Hepatocyte (in vitro differentiated cells): Measurements from ENCODE around the gene TTC28. TPM values are rescaled to one million over a fixed set of nuclear protein-coding genes. Genes with fewer than 3 reads are reported as not detected.

Source experiments
- DNase-seq: peaks from one replicate; pipeline ENCODE4 v3.0.0-alpha.2; 2016; ENCODE audit warnings: low spot score
- H2AFZ ChIP-seq: fragments of 200-600 bp; sonication (generic); 2 replicates; pipeline ENCODE4 v1.6.0; 2016; ENCODE audit warnings: antibody characterized with exemption, mild to moderate bottlenecking
- H3K27ac ChIP-seq: fragments of 200-600 bp; sonication (generic); 2 replicates; pipeline ENCODE4 v1.5.1; 2016; ENCODE audit warnings: mild to moderate bottlenecking
- H3K27me3 ChIP-seq: fragments of 200-600 bp; sonication (generic); 2 replicates; pipeline ENCODE4 v1.6.1; 2016
- H3K36me3 ChIP-seq: fragments of 200-600 bp; sonication (generic); replicated peaks from 2 replicates; pipeline ENCODE4 v1.5.1; 2016; ENCODE audit warnings: low read depth; ENCODE audit not compliant: insufficient read depth
- H3K4me1 ChIP-seq: fragments of 200-600 bp; sonication (generic); 2 replicates; pipeline ENCODE4 v1.5.1; 2016; ENCODE audit warnings: mild to moderate bottlenecking, moderate library complexity; ENCODE audit not compliant: insufficient read depth
- H3K4me2 ChIP-seq: fragments of 200-600 bp; sonication (generic); 2 replicates; pipeline ENCODE4 v1.6.0; 2016
- H3K4me3 ChIP-seq: fragments of 200-600 bp; sonication (generic); 2 replicates; pipeline ENCODE4 v1.5.1; 2016; ENCODE audit warnings: mild to moderate bottlenecking
- H3K79me2 ChIP-seq: fragments of 200-600 bp; sonication (generic); 2 replicates; pipeline ENCODE4 v1.6.0; 2017; ENCODE audit warnings: mild to moderate bottlenecking
- H3K9me2 ChIP-seq: fragments of 200-600 bp; sonication (generic); replicated peaks from 2 replicates; pipeline ENCODE4 v1.6.0; 2017; ENCODE audit warnings: mild to moderate bottlenecking; ENCODE audit not compliant: insufficient read depth
- H3K9me3 ChIP-seq: fragments of 200-600 bp; sonication (generic); 2 replicates; pipeline ENCODE4 v1.5.1; 2016; ENCODE audit warnings: low read depth, mild to moderate bottlenecking
- H4K20me1 ChIP-seq: fragments of 200-600 bp; sonication (generic); 2 replicates; pipeline ENCODE4 v1.6.0; 2016; ENCODE audit warnings: mild to moderate bottlenecking; ENCODE audit not compliant: insufficient read depth, poor library complexity, severe bottlenecking
- CTCF ChIP-seq: fragments of 200-600 bp; sonication (generic); IDR thresholded peaks from 2 replicates; pipeline ENCODE4 v1.5.1; 2016; ENCODE audit warnings: antibody characterized with exemption, mild to moderate bottlenecking; ENCODE audit not compliant: poor library complexity
- EZH2 ChIP-seq: fragments of 200-600 bp; sonication (generic); IDR thresholded peaks from 2 replicates; pipeline ENCODE4 v1.6.1; 2016; ENCODE audit warnings: antibody characterized with exemption, mild to moderate bottlenecking, borderline replicate concordance
- EZH2phosphoT487 ChIP-seq: fragments of 200-600 bp; sonication (generic); IDR thresholded peaks from one replicate; pipeline ENCODE4 v1.6.1; 2018; ENCODE audit warnings: antibody characterized with exemption, mild to moderate bottlenecking, low read depth, moderate library complexity; ENCODE audit not compliant: unreplicated experiment, severe bottlenecking
- WGBS: methylation state at CpG from one replicate; pipeline ENCODE4 v1.1.6; 2016; ENCODE audit warnings: low lambda C conversion rate; ENCODE audit errors: missing lambda C conversion rate; 5-methylcytosine and 5-hydroxymethylcytosine counted together
- polyA plus RNA-seq: library from polyadenylated mRNA; unstranded; fragments of >200 nt; fragmentation: Nextera tagmentation; extraction: Ambion mirVana; gene quantifications from 2 replicates; pipeline ENCODE4 v1.2.1, GENCODE V29; 2016
- total RNA-seq: library from RNA; depleted of rRNA; stranded (reverse); fragments of >200 nt; gene quantifications from 2 replicates; pipeline ENCODE4 v1.2.3, GENCODE V29; 2014

The TTC28 gene
- total and polyA plus RNA-seq, 2 experiments from 2014 or later = 14.7 to 30.4 TPM

GRCh38 chr22:27970596-27971220 lies 708.9 kb downstream of the TTC28 start:
- no peak overlapping the region for H2AFZ ChIP-seq
- TF ChIP-seq CTCF (no peak), EZH2 (no peak)
- 69% methylated on average over 1 of the region's 1 CpG for WGBS

GRCh38 chr22:27966168-27967064 lies 713.2 kb downstream of the TTC28 start:
- no peaks in the 10 kb centered on the region for H3K4me1 ChIP-seq
- DNase-seq = no peak
- TF ChIP-seq CTCF (no peak), EZH2 (no peak), EZH2phosphoT487 (no peak)
- H3K9me3 ChIP-seq = no peaks in the 10 kb centered on the region
- H3K36me3 ChIP-seq = no peaks in the 10 kb centered on the region
- H3K4me2 ChIP-seq = no peak overlapping the region
- H3K27me3 ChIP-seq = no peaks in the 10 kb centered on the region
- H4K20me1 ChIP-seq = no peaks in the 10 kb centered on the region
- WGBS = 94% methylated on average over 15 of the region's 15 CpGs
- no peak overlapping the region for H2AFZ ChIP-seq
- no peaks in the 10 kb centered on the region for H3K9me2 ChIP-seq
- no peak overlapping the region for H3K4me3 ChIP-seq
- no peak overlapping the region for H3K27ac ChIP-seq
- no peaks in the 10 kb centered on the region for H3K79me2 ChIP-seq

More at GRCh38 chr22:27970596-27971220, 708.9 kb downstream of the TTC28 start:
- no peaks in the 10 kb centered on the region for H3K36me3 ChIP-seq
- H3K4me1 ChIP-seq = peaks cover 16% of the 10 kb centered on the region
- no peak overlapping the region for H3K4me2 ChIP-seq
- no peaks in the 10 kb centered on the region for H4K20me1 ChIP-seq
- no peaks in the 10 kb centered on the region for H3K79me2 ChIP-seq
- no peak overlapping the region for H3K27ac ChIP-seq
- no peak for DNase-seq
- H3K27me3 ChIP-seq = no peaks in the 10 kb centered on the region
- no peak overlapping the region for H3K4me3 ChIP-seq
- no peaks in the 10 kb centered on the region for H3K9me2 ChIP-seq
- H3K9me3 ChIP-seq = no peaks in the 10 kb centered on the region

GRCh38 chr22:27962268-27963044 lies 717.2 kb downstream of the TTC28 start:
- Histone ChIP-seq H3K27ac (peak overlapping the region; percentile 17), H3K9me2 (no peaks in the 10 kb centered on the region)
- WGBS = 68% methylated on average over 9 of the region's 9 CpGs

More at GRCh38 chr22:27962268-27963044, 717.2 kb downstream of the TTC28 start:
- Histone ChIP-seq H3K4me2 (no peak overlapping the region), H2AFZ (no peak overlapping the region), H3K4me3 (no peak overlapping the region), H3K36me3 (no peaks in the 10 kb centered on the region), H3K79me2 (no peaks in the 10 kb centered on the region), H3K9me3 (no peaks in the 10 kb centered on the region), H3K4me1 (no peaks in the 10 kb centered on the region), H3K27me3 (no peaks in the 10 kb centered on the region), H4K20me1 (no peaks in the 10 kb centered on the region)
- DNase-seq = no peak
- TF ChIP-seq CTCF = no peak
- TF ChIP-seq EZH2 = no peak
- TF ChIP-seq EZH2phosphoT487 = no peak
